GM23338 (cell line): ENCODE data around the gene ABCA13. TPM values are rescaled to one million over a fixed set of nuclear protein-coding genes. Genes with fewer than 3 reads are reported as not detected.

Source experiments
- ATAC-seq: fragments of 200-7000 bp; cut with Tn5 transposase; 3 replicates; pipeline ENCODE4 v1.9.1; 2020
- DNase-seq: peaks from one replicate; pipeline ENCODE4 v3.0.0-alpha.2; 2015; ENCODE audit warnings: low spot score
- H2AFZ ChIP-seq: fragments of 200-600 bp; sonication (generic); 2 replicates; pipeline ENCODE4 v1.8.0; 2016; ENCODE audit warnings: antibody characterized with exemption, mild to moderate bottlenecking, moderate library complexity
- H3F3A ChIP-seq: fragments of 200-600 bp; sonication (generic); replicated peaks from 2 replicates; pipeline ENCODE4 v1.8.0; 2017; ENCODE audit warnings: antibody characterized with exemption, mixed run types, low read depth
- H3K27ac ChIP-seq: fragments of 200-600 bp; sonication (generic); 2 replicates; pipeline ENCODE4 v1.6.1; 2016; ENCODE audit warnings: low read depth
- H3K27me3 ChIP-seq: fragments of 200-600 bp; sonication (generic); 2 replicates; pipeline ENCODE4 v1.8.0; 2016; ENCODE audit warnings: mild to moderate bottlenecking, mixed run types, moderate library complexity; ENCODE audit not compliant: insufficient read depth
- H3K36me3 ChIP-seq: fragments of 200-600 bp; sonication (generic); 2 replicates; pipeline ENCODE4 v1.8.0; 2016; ENCODE audit warnings: mild to moderate bottlenecking; ENCODE audit not compliant: insufficient read depth
- H3K4me1 ChIP-seq: fragments of 200-600 bp; sonication (generic); 2 replicates; pipeline ENCODE4 v1.8.0; 2016; ENCODE audit warnings: mild to moderate bottlenecking, moderate library complexity; ENCODE audit not compliant: insufficient read depth
- H3K4me2 ChIP-seq: fragments of 200-600 bp; sonication (generic); 2 replicates; pipeline ENCODE4 v1.7.1; 2017; ENCODE audit warnings: mixed run types
- H3K4me3 ChIP-seq: fragments of 200-600 bp; sonication (generic); 2 replicates; pipeline ENCODE4 v1.6.1; 2016; ENCODE audit warnings: mixed run types
- H3K79me2 ChIP-seq: fragments of 200-600 bp; sonication (generic); replicated peaks from 2 replicates; pipeline ENCODE4 v1.8.0; 2017; ENCODE audit warnings: mild to moderate bottlenecking; ENCODE audit not compliant: insufficient read depth
- H3K9me2 ChIP-seq: fragments of 200-600 bp; sonication (generic); 2 replicates; pipeline ENCODE4 v1.8.0; 2017; ENCODE audit not compliant: insufficient read depth
- H4K20me1 ChIP-seq: fragments of 200-600 bp; sonication (generic); replicated peaks from 2 replicates; pipeline ENCODE4 v1.8.0; 2017; ENCODE audit warnings: mild to moderate bottlenecking; ENCODE audit not compliant: insufficient read depth
- H3K27ac Mint-ChIP-seq: 2 replicates; pipeline ENCODE4 v1.8.0; 2020; ENCODE audit warnings: inconsistent platforms, mild to moderate bottlenecking, moderate library complexity, mixed read lengths
- H3K27me3 Mint-ChIP-seq: 3 replicates; pipeline ENCODE4 v1.8.0; 2022; ENCODE audit warnings: low read depth, mild to moderate bottlenecking, moderate library complexity, mixed read lengths, inconsistent platforms; ENCODE audit not compliant: insufficient read depth, poor library complexity
- H3K36me3 Mint-ChIP-seq: 3 replicates; pipeline ENCODE4 v1.8.0; 2021; ENCODE audit warnings: low read depth, mild to moderate bottlenecking, inconsistent platforms, moderate library complexity, mixed read lengths
- H3K4me1 Mint-ChIP-seq: 3 replicates; pipeline ENCODE4 v1.8.0; 2020; ENCODE audit warnings: mild to moderate bottlenecking, inconsistent platforms, mixed read lengths
- H3K4me3 Mint-ChIP-seq: 3 replicates; pipeline ENCODE4 v1.8.0; 2021; ENCODE audit warnings: moderate library complexity, mild to moderate bottlenecking, inconsistent platforms, mixed read lengths
- H3K9me3 Mint-ChIP-seq: 3 replicates; pipeline ENCODE4 v1.8.0; 2020; ENCODE audit warnings: moderate library complexity, mild to moderate bottlenecking, inconsistent platforms, mixed read lengths
- CREB1 ChIP-seq: fragments of 250-450 bp; sonication (Bioruptor Pico); IDR thresholded peaks from 2 replicates; pipeline ENCODE4 v1.5.0; 2020; ENCODE audit warnings: low read depth, mild to moderate bottlenecking, moderate library complexity
- CTCF ChIP-seq, 2 experiments: fragments of 200-600 bp in 1 of 2; sonication (generic) in 1 of 2; conservative IDR thresholded peaks; 2 replicates each; pipeline versions ENCODE4 v1.5.1 to v1.6.1; 2016 to 2017; ENCODE audit warnings: antibody characterized with exemption in 2 of 2, low read depth in 2 of 2, mild to moderate bottlenecking in 2 of 2, moderate library complexity in 1 of 2
- EZH2 ChIP-seq: fragments of 200-600 bp; sonication (generic); IDR thresholded peaks from one replicate; pipeline ENCODE4 v1.8.0; 2017; ENCODE audit warnings: antibody characterized with exemption, mild to moderate bottlenecking, low read depth; ENCODE audit not compliant: unreplicated experiment
- POLR2AphosphoS5 ChIP-seq: IDR thresholded peaks from 2 replicates; pipeline ENCODE4 v1.6.1; 2016; ENCODE audit warnings: antibody characterized with exemption, low read depth
- ZNF331 ChIP-seq: fragments of 250-450 bp; sonication (Bioruptor Pico); IDR thresholded peaks from 2 replicates; pipeline ENCODE4 v1.5.0; 2020; ENCODE audit warnings: low read depth, mild to moderate bottlenecking, moderate library complexity
- ZNF462 ChIP-seq: fragments of 250-450 bp; sonication (Bioruptor Pico); IDR thresholded peaks from 2 replicates; pipeline ENCODE4 v1.5.0; 2020; ENCODE audit warnings: mild to moderate bottlenecking, moderate library complexity
- polyA plus RNA-seq: library from polyadenylated mRNA; unstranded; fragments of >200 nt; fragmentation: Nextera tagmentation; extraction: Ambion mirVana; gene quantifications from 2 replicates; pipeline ENCODE4 v1.2.1, GENCODE V29; 2016
- total RNA-seq: library from RNA; depleted of rRNA; stranded (reverse); fragments of >200 nt; shearing (Covaris generic); gene quantifications from 2 replicates; pipeline ENCODE4 v1.2.3, GENCODE V29; 2014
- TF ChIP-seq, protein P1 (sequence below): IDR thresholded peaks from 2 replicates; pipeline ENCODE4 v1.6.1; 2016; ENCODE audit warnings: antibody characterized with exemption
- TF ChIP-seq, protein P2 (sequence below): IDR thresholded peaks from one replicate; pipeline ENCODE4 v1.6.1; 2018; ENCODE audit warnings: antibody characterized with exemption; ENCODE audit not compliant: unreplicated experiment

The ABCA13 gene
- total and polyA plus RNA-seq, 2 experiments from 2014 or later: 0.21 TPM; not detected in 1

- Histone ChIP-seq H3K36me3 (no peaks in the 10 kb centered on the region), H3K27me3 (peaks cover 34% of the 10 kb centered on the region), H3K79me2 (no peaks in the 10 kb centered on the region), H3K9me2 (no peaks in the 10 kb centered on the region; the same call in 1 of the 2 replicates), H3K4me2 (no peak overlapping the region), H3K4me1 (peaks cover 16% of the 10 kb centered on the region), H4K20me1 (no peaks in the 10 kb centered on the region), H3K27ac (no peak overlapping the region), H3K4me3 (no peak overlapping the region), H2AFZ (no peak overlapping the region), H3F3A (no peaks in the 10 kb centered on the region)
- H3K36me3 Mint-ChIP-seq: no peaks in the 10 kb centered on the region
- no peak overlapping the region for H3K27ac Mint-ChIP-seq
- peaks cover 22% of the 10 kb centered on the region for H3K4me1 Mint-ChIP-seq
- DNase-seq: no peak
- no peak overlapping the region for H3K4me3 Mint-ChIP-seq
- H3K9me3 Mint-ChIP-seq: no peaks in the 10 kb centered on the region
- TF ChIP-seq EZH2 (no peak), CREB1 (CRISPR knock-in tag) (no peak), ZNF331 (CRISPR knock-in tag) (no peak)
- TF ChIP-seq, protein P1, sequence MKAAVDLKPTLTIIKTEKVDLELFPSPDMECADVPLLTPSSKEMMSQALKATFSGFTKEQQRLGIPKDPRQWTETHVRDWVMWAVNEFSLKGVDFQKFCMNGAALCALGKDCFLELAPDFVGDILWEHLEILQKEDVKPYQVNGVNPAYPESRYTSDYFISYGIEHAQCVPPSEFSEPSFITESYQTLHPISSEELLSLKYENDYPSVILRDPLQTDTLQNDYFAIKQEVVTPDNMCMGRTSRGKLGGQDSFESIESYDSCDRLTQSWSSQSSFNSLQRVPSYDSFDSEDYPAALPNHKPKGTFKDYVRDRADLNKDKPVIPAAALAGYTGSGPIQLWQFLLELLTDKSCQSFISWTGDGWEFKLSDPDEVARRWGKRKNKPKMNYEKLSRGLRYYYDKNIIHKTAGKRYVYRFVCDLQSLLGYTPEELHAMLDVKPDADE: no peak
- TF ChIP-seq, protein P2, sequence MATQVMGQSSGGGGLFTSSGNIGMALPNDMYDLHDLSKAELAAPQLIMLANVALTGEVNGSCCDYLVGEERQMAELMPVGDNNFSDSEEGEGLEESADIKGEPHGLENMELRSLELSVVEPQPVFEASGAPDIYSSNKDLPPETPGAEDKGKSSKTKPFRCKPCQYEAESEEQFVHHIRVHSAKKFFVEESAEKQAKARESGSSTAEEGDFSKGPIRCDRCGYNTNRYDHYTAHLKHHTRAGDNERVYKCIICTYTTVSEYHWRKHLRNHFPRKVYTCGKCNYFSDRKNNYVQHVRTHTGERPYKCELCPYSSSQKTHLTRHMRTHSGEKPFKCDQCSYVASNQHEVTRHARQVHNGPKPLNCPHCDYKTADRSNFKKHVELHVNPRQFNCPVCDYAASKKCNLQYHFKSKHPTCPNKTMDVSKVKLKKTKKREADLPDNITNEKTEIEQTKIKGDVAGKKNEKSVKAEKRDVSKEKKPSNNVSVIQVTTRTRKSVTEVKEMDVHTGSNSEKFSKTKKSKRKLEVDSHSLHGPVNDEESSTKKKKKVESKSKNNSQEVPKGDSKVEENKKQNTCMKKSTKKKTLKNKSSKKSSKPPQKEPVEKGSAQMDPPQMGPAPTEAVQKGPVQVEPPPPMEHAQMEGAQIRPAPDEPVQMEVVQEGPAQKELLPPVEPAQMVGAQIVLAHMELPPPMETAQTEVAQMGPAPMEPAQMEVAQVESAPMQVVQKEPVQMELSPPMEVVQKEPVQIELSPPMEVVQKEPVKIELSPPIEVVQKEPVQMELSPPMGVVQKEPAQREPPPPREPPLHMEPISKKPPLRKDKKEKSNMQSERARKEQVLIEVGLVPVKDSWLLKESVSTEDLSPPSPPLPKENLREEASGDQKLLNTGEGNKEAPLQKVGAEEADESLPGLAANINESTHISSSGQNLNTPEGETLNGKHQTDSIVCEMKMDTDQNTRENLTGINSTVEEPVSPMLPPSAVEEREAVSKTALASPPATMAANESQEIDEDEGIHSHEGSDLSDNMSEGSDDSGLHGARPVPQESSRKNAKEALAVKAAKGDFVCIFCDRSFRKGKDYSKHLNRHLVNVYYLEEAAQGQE: no peak
- no peak for ATAC-seq
- H3K27me3 Mint-ChIP-seq: peaks cover 8% of the 10 kb centered on the region
Measured at GRCh38 chr7:48179496-48180030, 8.3 kb downstream of the ABCA13 start.

GRCh38 chr7:48180981-48181380 is 9.7 kb downstream of the ABCA13 start:
- H3K27me3 ChIP-seq: peaks cover 21% of the 10 kb centered on the region
- no peaks in the 10 kb centered on the region for H4K20me1 ChIP-seq
- no peak for DNase-seq
- no peaks in the 10 kb centered on the region for H3K36me3 ChIP-seq
- no peaks in the 10 kb centered on the region; the same call in 1 of the 2 replicates for H3K9me2 ChIP-seq
- peaks cover 16% of the 10 kb centered on the region for H3K4me1 ChIP-seq
- Mint-ChIP-seq H3K4me1 (peaks cover 22% of the 10 kb centered on the region), H3K36me3 (no peaks in the 10 kb centered on the region), H3K27ac (no peak overlapping the region), H3K9me3 (no peaks in the 10 kb centered on the region), H3K4me3 (no peak overlapping the region), H3K27me3 (peaks cover 8% of the 10 kb centered on the region)
- no peak for ATAC-seq
- H3F3A ChIP-seq: no peaks in the 10 kb centered on the region
- no peak overlapping the region for H3K4me2 ChIP-seq
- H3K27ac ChIP-seq: no peak overlapping the region
- no peak overlapping the region for H3K4me3 ChIP-seq
- no peaks in the 10 kb centered on the region for H3K79me2 ChIP-seq
- no peak overlapping the region for H2AFZ ChIP-seq
- TF ChIP-seq ZNF462: no peak
- no peak for TF ChIP-seq CTCF (conservative IDR thresholded peaks at IDR 0.05; ENCODE audit: low read depth in 2 of 2)
- no peak for TF ChIP-seq POLR2AphosphoS5
